ENCODE data around the gene ZNF888.
"Not testable (repeated sequence)": the region's sequence is repeated elsewhere in the genome, so short reads cannot be mapped to it uniquely, and the experiment has no call there.

DNA sequence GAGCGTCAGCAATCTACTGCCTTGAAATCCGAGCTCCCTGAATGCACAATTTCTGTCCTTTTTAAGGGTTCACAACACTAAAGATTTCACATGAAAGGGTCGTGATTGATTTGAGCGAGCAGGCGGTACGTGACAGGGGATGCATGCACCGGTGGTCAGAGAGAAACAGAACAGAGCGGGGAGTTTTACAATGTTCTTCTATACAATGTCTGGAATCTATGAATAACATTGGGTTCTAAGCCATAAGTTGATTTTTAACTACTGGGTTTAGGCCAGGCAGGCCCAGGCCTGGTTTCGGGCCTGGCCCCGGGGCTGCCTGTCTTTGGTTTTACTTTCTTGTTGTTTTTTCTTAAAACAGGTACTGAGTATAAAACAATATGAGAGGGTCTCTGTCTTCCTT lies 24.6 kb downstream of the ZNF888 start:
- TF ChIP-seq, protein P1, sequence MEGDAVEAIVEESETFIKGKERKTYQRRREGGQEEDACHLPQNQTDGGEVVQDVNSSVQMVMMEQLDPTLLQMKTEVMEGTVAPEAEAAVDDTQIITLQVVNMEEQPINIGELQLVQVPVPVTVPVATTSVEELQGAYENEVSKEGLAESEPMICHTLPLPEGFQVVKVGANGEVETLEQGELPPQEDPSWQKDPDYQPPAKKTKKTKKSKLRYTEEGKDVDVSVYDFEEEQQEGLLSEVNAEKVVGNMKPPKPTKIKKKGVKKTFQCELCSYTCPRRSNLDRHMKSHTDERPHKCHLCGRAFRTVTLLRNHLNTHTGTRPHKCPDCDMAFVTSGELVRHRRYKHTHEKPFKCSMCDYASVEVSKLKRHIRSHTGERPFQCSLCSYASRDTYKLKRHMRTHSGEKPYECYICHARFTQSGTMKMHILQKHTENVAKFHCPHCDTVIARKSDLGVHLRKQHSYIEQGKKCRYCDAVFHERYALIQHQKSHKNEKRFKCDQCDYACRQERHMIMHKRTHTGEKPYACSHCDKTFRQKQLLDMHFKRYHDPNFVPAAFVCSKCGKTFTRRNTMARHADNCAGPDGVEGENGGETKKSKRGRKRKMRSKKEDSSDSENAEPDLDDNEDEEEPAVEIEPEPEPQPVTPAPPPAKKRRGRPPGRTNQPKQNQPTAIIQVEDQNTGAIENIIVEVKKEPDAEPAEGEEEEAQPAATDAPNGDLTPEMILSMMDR (IDR thresholded peaks at IDR 0.05; ENCODE audit: poor library complexity, severe bottlenecking) = not testable (repeated sequence)
- not testable (repeated sequence) for TF ChIP-seq EP300 (conservative IDR thresholded peaks at IDR 0.05; ENCODE audit: poor library complexity, severe bottlenecking); EZH2 (IDR thresholded peaks at IDR 0.05; ENCODE audit: borderline replicate concordance, insufficient read depth, low read length, poor library complexity, severe bottlenecking); POLR2AphosphoS5 (IDR thresholded peaks at IDR 0.05); TAF1 (IDR thresholded peaks at IDR 0.05; ENCODE audit: low read depth); SMC3 (conservative IDR thresholded peaks at IDR 0.05; ENCODE audit: poor library complexity)
- TF ChIP-seq, protein P2, sequence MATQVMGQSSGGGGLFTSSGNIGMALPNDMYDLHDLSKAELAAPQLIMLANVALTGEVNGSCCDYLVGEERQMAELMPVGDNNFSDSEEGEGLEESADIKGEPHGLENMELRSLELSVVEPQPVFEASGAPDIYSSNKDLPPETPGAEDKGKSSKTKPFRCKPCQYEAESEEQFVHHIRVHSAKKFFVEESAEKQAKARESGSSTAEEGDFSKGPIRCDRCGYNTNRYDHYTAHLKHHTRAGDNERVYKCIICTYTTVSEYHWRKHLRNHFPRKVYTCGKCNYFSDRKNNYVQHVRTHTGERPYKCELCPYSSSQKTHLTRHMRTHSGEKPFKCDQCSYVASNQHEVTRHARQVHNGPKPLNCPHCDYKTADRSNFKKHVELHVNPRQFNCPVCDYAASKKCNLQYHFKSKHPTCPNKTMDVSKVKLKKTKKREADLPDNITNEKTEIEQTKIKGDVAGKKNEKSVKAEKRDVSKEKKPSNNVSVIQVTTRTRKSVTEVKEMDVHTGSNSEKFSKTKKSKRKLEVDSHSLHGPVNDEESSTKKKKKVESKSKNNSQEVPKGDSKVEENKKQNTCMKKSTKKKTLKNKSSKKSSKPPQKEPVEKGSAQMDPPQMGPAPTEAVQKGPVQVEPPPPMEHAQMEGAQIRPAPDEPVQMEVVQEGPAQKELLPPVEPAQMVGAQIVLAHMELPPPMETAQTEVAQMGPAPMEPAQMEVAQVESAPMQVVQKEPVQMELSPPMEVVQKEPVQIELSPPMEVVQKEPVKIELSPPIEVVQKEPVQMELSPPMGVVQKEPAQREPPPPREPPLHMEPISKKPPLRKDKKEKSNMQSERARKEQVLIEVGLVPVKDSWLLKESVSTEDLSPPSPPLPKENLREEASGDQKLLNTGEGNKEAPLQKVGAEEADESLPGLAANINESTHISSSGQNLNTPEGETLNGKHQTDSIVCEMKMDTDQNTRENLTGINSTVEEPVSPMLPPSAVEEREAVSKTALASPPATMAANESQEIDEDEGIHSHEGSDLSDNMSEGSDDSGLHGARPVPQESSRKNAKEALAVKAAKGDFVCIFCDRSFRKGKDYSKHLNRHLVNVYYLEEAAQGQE (IDR thresholded peaks at IDR 0.05; ENCODE audit: borderline replicate concordance) = not testable (repeated sequence)

Measured in neural cell (in vitro differentiated cells).